Liver (tissue), 9 donors: Measurements from ENCODE around the gene SARDH. TPM values are rescaled to one million over a fixed set of nuclear protein-coding genes. Genes with fewer than 3 reads are reported as not detected.
A peak's percentile ranks its signal among the peaks of the same experiment; 100 is the strongest.

Experiments used
- DNase-seq: peaks from one replicate; pipeline ENCODE4 v3.0.0-alpha.2; 2017; ENCODE audit warnings: low spot score
- H3K27ac ChIP-seq, 2 donors: one replicate each; pipeline ENCODE4 v1.7.0; 2013; ENCODE audit warnings: inconsistent platforms in 2 of 2, low read length in 2 of 2, control low read depth in 1 of 2, low read depth in 1 of 2, mild to moderate bottlenecking in 1 of 2
- H3K27me3 ChIP-seq, 4 donors: one replicate each; pipeline versions ENCODE4 v1.6.1 to v1.7.0; 2013; ENCODE audit warnings: low read length in 3 of 4, inconsistent platforms in 1 of 4, mild to moderate bottlenecking in 1 of 4, moderate library complexity in 1 of 4; ENCODE audit not compliant: control insufficient read depth in 4 of 4, insufficient read depth in 4 of 4
- H3K36me3 ChIP-seq, 4 donors: one replicate each; pipeline versions ENCODE4 v1.6.1 to v1.7.0; 2013; ENCODE audit warnings: low read length in 3 of 4, mild to moderate bottlenecking in 3 of 4, low read depth in 1 of 4, moderate library complexity in 1 of 4; ENCODE audit not compliant: control insufficient read depth in 4 of 4, insufficient read depth in 3 of 4
- H3K4me1 ChIP-seq, 4 donors: one replicate each; pipeline versions ENCODE4 v1.6.1 to v1.7.0; 2013; ENCODE audit warnings: low read length in 3 of 4, mild to moderate bottlenecking in 3 of 4, moderate library complexity in 1 of 4; ENCODE audit not compliant: control insufficient read depth in 4 of 4, insufficient read depth in 4 of 4
- H3K4me3 ChIP-seq, 3 donors: one replicate each; pipeline versions ENCODE4 v1.6.1 to v1.7.0; 2013; ENCODE audit warnings: low read length in 3 of 3, control low read depth in 1 of 3, low read depth in 1 of 3, mild to moderate bottlenecking in 1 of 3
- H3K9ac ChIP-seq, 2 donors: one replicate each; pipeline ENCODE4 v1.7.0; 2013; ENCODE audit warnings: low read length in 2 of 2, mild to moderate bottlenecking in 2 of 2, moderate library complexity in 2 of 2, control low read depth in 1 of 2, low read depth in 1 of 2
- H3K9me3 ChIP-seq, 4 donors: one replicate each; pipeline versions ENCODE4 v1.6.1 to v1.7.0; 2013; ENCODE audit warnings: low read length in 3 of 4; ENCODE audit not compliant: control insufficient read depth in 4 of 4
- CTCF ChIP-seq: fragments of 150-350 bp; IDR thresholded peaks from 2 replicates; pipeline ENCODE4 v1.5.1; 2017; ENCODE audit warnings: improper control_type of control experiment, low read depth, low read length; ENCODE audit not compliant: missing input control
- EGR1 ChIP-seq, 2 donors: IDR thresholded peaks; 2 replicates each; pipeline ENCODE4 v1.6.1; 2016 to 2018; ENCODE audit warnings: antibody characterized with exemption in 2 of 2, low read depth in 2 of 2
- GABPA ChIP-seq, 2 donors: IDR thresholded peaks in 1 of 2; conservative IDR thresholded peaks in 1 of 2; 2 replicates each; pipeline ENCODE4 v1.6.1; 2016; ENCODE audit warnings: antibody characterized with exemption in 2 of 2, mild to moderate bottlenecking in 1 of 2, moderate library complexity in 1 of 2
- HNF4A ChIP-seq, 2 donors: conservative IDR thresholded peaks; 2 replicates each; pipeline ENCODE4 v1.6.1; 2016; ENCODE audit warnings: antibody characterized with exemption in 2 of 2, mild to moderate bottlenecking in 2 of 2
- JUND ChIP-seq, 2 donors: IDR thresholded peaks; 2 replicates each; pipeline ENCODE4 v1.6.1; 2016; ENCODE audit warnings: antibody characterized with exemption in 2 of 2
- RAD21 ChIP-seq, 2 donors: IDR thresholded peaks; 2 replicates each; pipeline ENCODE4 v1.6.1; 2016; ENCODE audit warnings: antibody characterized with exemption in 2 of 2, mild to moderate bottlenecking in 2 of 2
- REST ChIP-seq: IDR thresholded peaks from 2 replicates; pipeline ENCODE4 v1.6.1; 2016; ENCODE audit warnings: antibody characterized with exemption, mild to moderate bottlenecking
- RXRA ChIP-seq, 2 donors: IDR thresholded peaks; 2 replicates each; pipeline ENCODE4 v1.6.1; 2017 to 2018; ENCODE audit warnings: antibody characterized with exemption in 2 of 2, mild to moderate bottlenecking in 1 of 2
- SP1 ChIP-seq: IDR thresholded peaks from 2 replicates; pipeline ENCODE4 v1.6.1; 2018; ENCODE audit warnings: antibody characterized with exemption, mild to moderate bottlenecking
- TAF1 ChIP-seq: conservative IDR thresholded peaks from 2 replicates; pipeline ENCODE4 v1.6.1; 2016; ENCODE audit warnings: antibody characterized with exemption, mild to moderate bottlenecking
- YY1 ChIP-seq: IDR thresholded peaks from 2 replicates; pipeline ENCODE4 v1.6.1; 2016; ENCODE audit warnings: antibody characterized with exemption, mild to moderate bottlenecking
- WGBS: extraction: QIAGEN DNeasy Blood & Tissue Kit; methylation state at CpG from one replicate; pipeline ENCODE4 v1.1.7; 2013; 5-methylcytosine and 5-hydroxymethylcytosine counted together
- polyA plus RNA-seq, 2 donors: library from polyadenylated mRNA; stranded (reverse) in 1 of 2; unstranded in 1 of 2; fragments of 200-250 nt in 1 of 2; fragments of >200 nt in 1 of 2; fragmentation: Nextera tagmentation in 1 of 2; extraction: Ambion mirVana in 1 of 2; gene quantifications; one replicate each; pipeline versions ENCODE4 v1.2.1 to v1.2.3, GENCODE V29; 2013 to 2015
- total RNA-seq, 2 donors: library from RNA; depleted of rRNA; stranded (reverse); fragments of >200 nt; gene quantifications; one replicate each; pipeline ENCODE4 v1.2.3, GENCODE V29; 2014
- TF ChIP-seq, protein P1 (sequence below): IDR thresholded peaks from 2 replicates; pipeline ENCODE4 v1.6.1; 2016; ENCODE audit warnings: antibody characterized with exemption
- TF ChIP-seq, protein P2 (sequence below): IDR thresholded peaks from 2 replicates; pipeline ENCODE4 v1.6.1; 2016; ENCODE audit warnings: antibody characterized with exemption
- donor health status: healthy.
- donor health status: healthy.
- donor health status: healthy.
- donor health status: healthy.
- donor health status: healthy.

The SARDH gene
- total and polyA plus RNA-seq, 4 donors: 53.7 to 291 (median 63.4) TPM

DNA sequence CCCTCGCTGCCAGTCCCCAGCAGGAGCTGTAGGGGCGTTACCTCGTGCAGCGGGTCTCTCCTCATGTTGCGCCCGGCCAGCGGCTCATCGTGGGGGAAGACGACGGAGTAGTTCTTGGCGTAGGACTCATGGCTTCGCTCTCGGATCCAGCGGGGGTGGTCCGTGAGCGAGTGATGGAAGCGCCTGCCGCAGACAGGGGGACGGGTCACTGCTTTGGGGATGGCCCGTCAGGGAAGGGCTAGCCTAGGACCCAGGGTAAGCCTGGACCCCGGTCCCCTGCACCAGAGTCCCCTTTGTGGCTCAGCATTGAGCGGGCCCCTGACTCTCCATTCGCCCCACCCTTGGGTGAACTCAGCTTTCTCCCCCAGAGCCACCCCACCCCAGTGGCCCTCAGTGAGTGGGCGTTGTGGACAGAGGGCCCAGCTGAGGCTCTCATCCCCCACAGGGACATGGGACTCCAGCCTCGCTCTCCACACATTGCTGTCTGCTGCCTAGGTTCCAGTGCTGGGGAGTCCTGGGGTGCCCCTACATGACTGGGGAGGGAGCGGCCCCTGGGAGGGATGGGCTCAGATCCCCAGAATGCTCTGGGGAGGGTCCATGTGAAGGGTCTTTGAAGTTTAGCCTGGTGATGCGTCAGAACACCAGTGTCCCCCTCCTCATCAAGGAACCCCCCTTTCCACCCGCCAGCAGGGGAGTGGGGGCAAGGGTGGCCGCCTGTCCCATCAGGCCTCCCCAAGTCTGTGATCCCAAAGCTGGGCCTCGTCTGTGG lies 29.7 kb downstream of the SARDH start (continued):
- TF ChIP-seq REST: no peak
- no peak for TF ChIP-seq RXRA (IDR thresholded peaks at IDR 0.05)
- no peak for TF ChIP-seq EGR1 (IDR thresholded peaks at IDR 0.05; ENCODE audit: low read depth in 2 of 2)
- TF ChIP-seq HNF4A (conservative IDR thresholded peaks at IDR 0.05): no peak
- no peak for TF ChIP-seq GABPA (IDR thresholded peaks at IDR 0.05 in 1 of 2, conservative IDR thresholded peaks at IDR 0.05 in 1 of 2)
- TF ChIP-seq TAF1: no peak

GRCh38 chr9:133707763-133708245 lies 30.3 kb downstream of the SARDH start:
- 92% methylated on average over 15 of the region's 15 CpGs for WGBS
- Histone ChIP-seq H3K9me3 (no peaks in the 10 kb centered on the region), H3K9ac (no peak overlapping the region), H3K36me3 (peaks cover 11 to 38% (median 15%) of the 10 kb centered on the region in 4 donors), H3K4me1 (peaks cover 0 to 4% (median 0%) of the 10 kb centered on the region in 4 donors), H3K27me3 (no peaks in the 10 kb centered on the region), H3K27ac (peak overlapping the region in 1 of 2 donors; percentile 50), H3K4me3 (no peak overlapping the region)
- TF ChIP-seq SP1 (no peak), REST (no peak), HNF4A (conservative IDR thresholded peaks at IDR 0.05) (no peak), JUND (IDR thresholded peaks at IDR 0.05) (no peak), TAF1 (no peak), YY1 (no peak), RAD21 (IDR thresholded peaks at IDR 0.05) (no peak), GABPA (IDR thresholded peaks at IDR 0.05 in 1 of 2, conservative IDR thresholded peaks at IDR 0.05 in 1 of 2) (no peak), CTCF (no peak)
- TF ChIP-seq, protein P1, sequence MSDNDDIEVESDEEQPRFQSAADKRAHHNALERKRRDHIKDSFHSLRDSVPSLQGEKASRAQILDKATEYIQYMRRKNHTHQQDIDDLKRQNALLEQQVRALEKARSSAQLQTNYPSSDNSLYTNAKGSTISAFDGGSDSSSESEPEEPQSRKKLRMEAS: no peak
- TF ChIP-seq, protein P2, sequence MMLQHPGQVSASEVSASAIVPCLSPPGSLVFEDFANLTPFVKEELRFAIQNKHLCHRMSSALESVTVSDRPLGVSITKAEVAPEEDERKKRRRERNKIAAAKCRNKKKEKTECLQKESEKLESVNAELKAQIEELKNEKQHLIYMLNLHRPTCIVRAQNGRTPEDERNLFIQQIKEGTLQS: no peak
- DNase-seq: no peak
